GM18873 (cell line): ENCODE data around the gene CRTAC1.

Experiments used
- ATAC-seq: cut with Tn5 transposase; IDR thresholded peaks from one replicate; pipeline ENCODE4 v1.9.1; 2021; ENCODE audit warnings: mild to moderate bottlenecking, moderate library complexity, moderate number of reproducible peaks; ENCODE audit not compliant: unreplicated experiment, low FRiP score

Gene CRTAC1, protein sequence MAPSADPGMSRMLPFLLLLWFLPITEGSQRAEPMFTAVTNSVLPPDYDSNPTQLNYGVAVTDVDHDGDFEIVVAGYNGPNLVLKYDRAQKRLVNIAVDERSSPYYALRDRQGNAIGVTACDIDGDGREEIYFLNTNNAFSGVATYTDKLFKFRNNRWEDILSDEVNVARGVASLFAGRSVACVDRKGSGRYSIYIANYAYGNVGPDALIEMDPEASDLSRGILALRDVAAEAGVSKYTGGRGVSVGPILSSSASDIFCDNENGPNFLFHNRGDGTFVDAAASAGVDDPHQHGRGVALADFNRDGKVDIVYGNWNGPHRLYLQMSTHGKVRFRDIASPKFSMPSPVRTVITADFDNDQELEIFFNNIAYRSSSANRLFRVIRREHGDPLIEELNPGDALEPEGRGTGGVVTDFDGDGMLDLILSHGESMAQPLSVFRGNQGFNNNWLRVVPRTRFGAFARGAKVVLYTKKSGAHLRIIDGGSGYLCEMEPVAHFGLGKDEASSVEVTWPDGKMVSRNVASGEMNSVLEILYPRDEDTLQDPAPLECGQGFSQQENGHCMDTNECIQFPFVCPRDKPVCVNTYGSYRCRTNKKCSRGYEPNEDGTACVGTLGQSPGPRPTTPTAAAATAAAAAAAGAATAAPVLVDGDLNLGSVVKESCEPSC

DNA sequence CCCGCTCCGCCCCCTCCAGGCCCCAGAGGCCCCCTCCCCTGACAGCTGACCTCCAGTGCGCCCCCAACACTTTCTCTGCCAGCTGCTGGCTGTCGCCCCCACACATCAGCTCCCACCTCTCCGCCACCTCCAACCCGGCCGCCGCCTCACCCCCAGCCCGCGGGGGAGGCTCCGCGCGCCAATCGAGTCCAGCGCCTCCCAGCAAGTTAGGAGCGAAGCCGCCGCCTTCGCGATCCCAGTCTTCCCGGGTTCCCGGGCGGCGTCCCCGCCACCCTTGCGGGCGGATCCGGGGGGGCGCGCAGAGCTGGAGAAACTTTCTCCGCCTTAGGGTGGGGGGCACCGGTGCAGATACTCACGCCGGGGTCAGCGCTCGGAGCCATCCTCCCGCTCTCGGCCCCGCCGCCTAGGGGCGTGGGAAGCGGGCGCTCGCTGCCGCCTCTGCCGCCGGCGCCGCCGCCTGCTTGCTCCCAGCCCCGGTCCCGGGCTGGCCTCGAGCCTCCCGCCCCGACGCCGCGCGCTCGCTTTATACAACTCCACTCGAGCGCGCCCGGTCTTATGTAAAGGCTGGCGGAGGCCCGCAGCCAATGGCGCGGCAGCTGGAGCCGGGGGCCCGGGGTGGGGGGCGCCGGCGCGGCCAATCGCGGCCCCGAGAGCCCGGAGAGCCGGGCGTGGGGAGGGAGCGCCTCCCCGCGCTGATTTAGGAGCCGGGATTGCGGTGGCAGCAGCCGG is at the start of gene CRTAC1:
Gene CRTAC1 (minus strand): TSS at position 529 of the 729 bp plus-strand sequence. CDS start 149 bp downstream, at position 380.
- ATAC-seq, result no peak

DNA sequence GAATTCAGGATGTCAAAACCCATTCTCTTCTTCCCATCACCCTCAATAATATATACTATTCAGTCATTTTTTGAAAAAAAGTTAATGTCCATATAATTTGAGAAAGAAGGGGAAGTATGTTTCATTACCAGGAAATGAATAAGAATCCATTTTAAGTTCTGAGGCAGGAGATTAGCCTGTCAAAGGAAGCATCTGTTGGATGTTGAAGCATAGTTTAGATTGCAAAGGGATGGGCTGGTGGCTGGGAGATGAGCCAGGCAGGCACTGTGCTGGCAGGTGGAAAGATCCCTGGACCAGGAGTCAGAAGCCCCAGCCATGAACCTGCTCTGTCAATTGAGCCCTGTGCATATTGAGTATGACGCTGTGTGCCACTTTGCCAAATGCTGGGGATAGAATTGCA is 48.4 kb upstream of the CRTAC1 start:
- no peak for ATAC-seq

DNA sequence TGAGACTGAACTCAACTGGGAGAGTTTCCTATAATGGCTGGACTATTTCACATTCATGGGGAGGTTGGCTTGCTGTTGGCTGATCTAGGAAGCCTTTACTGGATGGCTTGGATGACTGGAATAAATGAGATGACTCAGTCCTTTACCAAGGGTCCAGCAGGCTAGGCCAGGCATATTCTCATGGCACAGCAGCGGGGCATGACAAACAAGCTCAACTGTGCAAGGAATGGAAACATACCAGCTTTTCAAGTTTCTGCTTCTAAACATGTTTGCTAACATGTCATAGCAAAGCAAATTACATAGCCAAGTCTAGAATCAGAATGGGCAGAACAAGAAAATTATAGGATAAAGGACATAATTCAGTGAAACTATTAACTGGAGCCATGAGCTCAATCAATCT is 46.8 kb upstream of the CRTAC1 start:
- ATAC-seq, result no peak

DNA sequence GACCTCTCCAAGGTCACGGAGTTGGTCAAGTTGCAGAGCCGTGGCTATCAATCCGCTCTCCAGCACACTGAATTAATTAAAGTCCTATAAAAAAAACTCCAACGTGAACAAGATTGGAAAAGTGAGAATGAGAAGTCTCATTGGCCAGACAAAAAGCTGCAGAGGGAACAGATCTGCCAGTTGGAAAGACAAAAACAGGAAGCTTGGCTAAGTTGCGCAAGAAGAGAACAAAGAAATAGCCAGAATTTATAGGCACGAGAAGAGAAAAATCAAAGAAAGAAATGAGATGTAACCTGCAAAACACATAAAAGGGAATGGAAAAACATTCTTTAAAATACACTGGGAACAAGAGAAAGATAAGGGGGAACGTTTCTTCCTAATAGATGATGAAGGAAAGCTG is 45.7 kb upstream of the CRTAC1 start:
- no peak for ATAC-seq

DNA sequence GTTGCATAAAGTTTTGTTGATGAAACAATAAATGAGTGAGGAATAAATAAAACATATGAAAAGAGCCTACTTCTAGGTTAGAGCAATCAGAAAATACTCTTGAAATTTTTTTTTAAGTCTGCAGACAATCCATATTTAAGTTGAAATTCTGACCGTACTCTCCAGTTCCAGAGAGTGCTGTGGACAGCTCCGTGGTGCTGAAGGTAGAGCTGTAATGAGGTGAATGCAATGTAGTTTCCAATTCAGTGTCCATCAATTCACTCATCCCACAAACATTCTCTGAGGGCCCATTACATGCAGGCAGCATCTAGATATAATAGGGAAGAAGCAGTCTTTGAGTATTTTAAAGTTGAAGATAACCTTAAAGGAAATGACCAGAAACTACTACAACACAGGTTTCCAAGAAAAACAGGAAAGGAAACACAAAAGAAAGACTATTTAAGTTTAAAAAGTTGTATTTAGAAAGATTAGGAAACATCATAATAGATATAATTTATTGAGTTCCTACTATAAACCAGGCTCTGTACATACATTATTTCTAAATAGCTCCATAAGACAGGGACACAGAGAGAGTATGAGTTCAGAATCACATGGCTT is 44.0 kb upstream of the CRTAC1 start:
- no peak for ATAC-seq

DNA sequence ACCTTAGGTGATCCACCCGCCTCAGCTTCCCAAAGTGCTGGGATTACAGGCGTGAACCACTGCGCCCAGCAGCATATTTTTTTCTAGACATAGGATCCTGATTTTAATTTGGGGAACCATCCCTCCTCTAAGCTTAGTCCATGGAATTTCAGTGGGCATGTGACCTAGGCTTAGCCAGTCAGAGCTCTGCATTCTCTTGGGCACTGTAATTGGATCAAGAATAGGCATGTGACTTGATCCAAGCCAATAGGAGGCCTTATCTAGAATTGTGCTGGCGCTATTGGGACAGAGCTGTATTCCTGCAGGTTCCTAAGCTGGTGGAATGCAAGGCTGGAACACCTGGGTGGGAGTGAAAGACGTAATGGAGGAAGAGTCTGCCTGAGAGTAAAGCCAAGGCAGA is 36.7 kb upstream of the CRTAC1 start:
- ATAC-seq, result no peak

DNA sequence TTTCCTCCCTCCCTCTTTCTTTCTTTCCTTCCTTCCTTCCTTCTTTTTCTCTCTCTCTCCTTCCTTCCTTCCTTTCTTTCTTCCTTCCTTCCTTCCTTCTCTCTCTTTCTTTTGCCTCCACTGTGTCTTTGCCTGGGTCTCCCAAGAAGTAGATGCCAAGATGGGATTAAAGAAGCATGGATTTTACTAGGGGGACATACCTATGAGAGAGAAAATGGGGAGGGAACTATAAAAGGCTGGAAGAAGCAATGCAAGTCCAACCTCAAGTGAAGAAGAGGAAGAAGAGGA is 33.3 kb upstream of the CRTAC1 start:
- no peak for ATAC-seq

DNA sequence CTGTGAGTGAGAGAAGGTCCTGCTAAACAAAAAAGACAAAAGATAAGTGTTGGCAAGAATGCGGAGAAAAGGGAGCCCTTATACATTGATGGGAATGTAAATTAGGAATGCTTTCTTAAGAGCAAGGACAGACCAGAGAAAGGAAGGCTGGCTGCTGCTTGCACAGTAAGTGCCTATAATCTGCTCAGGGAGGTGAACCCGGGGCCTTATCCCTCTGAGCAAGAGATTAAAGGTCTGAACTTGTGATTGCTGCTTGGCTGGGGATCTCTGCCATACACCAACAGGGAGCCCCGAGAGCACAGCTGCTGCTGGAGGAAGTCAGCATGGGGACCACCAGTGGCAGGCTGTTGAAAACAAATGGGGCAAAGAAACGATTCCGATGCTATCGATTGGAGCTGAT is 32.0 kb upstream of the CRTAC1 start:
- no peak for ATAC-seq

DNA sequence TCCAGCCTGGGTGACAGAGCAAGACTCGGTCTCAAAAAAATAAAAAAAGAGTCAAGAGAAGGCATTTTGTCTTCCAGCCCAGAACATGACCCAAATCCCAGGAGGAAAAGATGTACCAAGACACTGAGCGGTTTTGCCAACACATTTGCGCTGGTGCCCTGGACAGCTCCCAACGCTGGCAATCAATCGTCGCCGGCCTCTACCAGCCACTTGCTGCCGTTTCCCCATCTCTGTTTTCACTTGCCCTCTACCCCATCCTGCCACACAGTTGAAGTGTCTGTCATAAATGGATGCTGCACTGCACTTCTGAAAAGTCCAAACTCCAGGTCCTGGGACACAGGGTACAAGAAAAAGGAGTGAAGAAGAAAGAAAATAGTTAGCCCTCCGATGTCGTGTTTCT is 29.7 kb upstream of the CRTAC1 start:
- ATAC-seq, result no peak

DNA sequence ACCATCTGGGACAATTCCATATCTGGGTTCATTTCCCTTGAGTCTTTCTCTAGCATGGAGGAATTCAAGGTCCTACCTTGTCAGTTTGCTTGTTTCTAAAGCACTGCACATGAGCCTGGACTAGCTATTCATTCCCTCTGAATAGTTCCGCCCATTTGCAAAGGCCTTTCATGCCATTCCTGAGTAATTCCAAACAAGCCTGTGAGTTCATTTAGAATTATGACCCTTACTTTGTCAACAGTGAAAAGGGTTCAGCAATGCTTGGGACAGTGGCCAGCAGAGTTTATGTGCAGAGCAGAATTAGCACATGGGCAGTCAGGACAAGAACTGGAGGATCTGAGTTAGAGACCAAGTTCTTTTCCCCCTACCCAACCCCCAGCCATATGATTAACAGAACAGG is 27.9 kb upstream of the CRTAC1 start:
- ATAC-seq, result no peak

DNA sequence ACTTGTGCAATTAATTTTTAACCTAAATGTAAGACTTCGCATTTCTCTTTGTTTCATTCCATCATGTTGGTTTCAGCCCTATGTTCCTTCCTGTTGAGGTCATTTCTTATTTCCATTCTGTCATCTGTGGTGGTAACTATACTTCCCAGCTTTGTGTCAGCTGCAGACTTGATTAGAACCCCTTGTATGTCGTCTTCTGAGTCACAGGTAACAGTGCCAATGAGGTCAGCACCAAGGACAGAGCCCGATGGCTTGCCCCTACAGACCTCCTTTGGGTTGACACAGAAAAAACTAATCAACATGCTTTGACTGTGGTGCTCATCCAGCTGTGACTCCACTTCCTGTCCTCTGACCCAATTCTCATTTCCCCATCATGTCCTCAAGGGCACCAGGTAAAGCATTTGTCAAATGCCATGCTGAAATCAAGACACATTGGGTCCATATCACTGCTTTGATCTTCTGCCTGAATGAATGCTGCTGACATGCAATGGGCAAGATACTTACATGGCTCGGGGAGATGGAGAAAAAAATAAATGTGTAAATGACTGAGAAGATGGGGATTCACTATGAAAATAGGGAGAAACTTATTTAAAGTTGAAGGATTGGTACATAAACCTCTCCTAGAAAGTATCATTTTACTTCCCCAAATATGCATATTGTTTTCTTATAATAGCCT is 25.6 kb upstream of the CRTAC1 start:
- no peak for ATAC-seq

DNA sequence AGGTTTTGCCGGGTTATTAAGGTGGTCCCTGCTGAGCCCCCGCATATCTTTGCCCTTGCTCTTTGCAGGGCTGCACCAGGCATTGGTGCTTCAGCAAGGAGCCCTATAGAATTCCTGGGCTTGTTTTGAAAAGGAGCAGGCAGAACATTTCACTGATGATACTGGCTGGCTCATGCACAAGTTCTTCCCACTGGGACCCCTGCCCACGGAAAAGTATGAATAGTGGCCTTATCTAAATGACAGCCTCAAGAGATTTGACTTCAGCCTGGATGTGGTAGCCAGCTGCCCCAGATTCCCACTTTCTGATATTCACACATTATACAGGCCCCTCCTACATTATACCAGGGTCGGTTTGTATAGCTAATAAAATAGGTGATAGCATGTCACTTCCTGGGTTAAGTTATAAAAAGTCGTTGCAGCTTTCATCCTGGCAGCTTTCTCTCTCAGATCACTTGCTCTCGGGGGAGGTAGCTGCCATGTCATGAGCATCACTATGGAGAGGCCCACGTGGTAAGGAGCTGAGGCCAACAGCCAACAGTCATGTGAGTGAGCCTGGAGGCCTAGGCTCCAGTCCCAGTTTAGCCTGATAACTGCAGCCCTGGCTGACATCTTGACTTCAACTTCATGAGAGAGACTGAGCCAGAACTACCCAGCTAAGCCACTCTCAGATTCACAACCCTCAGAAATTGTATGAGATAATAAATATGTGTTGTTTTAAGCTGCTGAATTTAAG is 16.8 kb upstream of the CRTAC1 start:
- no peak for ATAC-seq

DNA sequence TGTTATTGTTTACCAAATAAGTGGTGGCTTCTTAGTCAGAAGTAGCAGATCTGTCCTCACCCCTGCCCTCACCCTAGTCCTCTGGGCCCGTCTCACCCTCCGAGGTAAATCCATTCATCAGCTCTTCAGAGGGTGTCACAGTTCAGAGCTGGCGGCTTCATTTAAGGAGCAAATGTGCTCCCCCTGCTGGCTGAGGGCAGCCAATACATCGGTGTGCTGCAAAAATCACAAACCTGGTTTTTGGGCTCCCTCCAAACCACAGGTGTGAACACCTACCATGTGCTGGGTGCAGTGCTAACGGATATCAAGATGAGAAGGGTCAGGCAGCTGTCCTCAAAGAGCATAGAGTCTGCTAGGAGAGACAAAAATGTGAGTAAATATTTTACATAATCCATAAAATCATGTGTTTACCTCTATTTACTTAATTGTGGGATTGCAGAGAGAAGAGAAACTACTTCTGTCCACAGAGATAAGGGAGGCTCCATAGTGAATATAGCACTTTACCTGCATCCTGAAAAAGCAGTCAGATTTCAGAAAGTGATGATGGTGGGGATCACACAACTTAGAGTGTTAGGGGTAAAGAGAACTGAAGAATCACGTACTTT is 15.5 kb upstream of the CRTAC1 start:
- ATAC-seq, result no peak

DNA sequence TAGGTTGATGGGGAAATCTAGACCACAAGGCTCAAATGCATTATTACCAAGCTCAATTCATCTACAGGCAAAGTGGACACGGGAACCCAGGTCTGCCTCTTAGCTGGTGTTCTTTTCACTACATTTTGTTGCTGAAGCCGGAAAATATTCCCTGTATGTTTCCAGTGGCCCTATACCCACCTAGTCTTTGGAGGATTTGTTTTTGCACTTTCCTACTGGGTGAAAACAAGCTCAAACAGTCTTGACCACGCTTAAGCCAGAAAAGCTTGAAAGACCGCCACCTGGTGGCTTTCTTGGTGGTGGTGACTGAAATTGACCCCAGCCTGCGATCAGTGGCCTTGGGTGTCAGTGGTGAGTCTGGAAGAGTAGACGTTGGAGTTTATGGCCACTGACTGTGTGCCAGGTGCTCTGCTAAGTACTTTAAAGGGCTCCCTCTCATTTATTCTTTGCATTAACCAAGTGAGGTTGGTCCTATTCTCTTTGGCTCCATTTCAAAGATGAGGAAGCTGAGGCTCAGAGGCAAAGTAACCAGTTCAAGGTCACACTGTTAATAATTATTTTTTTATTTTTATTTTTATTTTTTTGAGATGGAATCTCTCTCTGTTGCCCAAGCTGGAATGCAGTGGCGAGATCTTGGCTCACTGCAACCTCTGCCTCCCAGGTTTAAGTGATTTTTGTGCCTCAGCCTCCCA is 11.1 kb upstream of the CRTAC1 start:
- no peak for ATAC-seq

DNA sequence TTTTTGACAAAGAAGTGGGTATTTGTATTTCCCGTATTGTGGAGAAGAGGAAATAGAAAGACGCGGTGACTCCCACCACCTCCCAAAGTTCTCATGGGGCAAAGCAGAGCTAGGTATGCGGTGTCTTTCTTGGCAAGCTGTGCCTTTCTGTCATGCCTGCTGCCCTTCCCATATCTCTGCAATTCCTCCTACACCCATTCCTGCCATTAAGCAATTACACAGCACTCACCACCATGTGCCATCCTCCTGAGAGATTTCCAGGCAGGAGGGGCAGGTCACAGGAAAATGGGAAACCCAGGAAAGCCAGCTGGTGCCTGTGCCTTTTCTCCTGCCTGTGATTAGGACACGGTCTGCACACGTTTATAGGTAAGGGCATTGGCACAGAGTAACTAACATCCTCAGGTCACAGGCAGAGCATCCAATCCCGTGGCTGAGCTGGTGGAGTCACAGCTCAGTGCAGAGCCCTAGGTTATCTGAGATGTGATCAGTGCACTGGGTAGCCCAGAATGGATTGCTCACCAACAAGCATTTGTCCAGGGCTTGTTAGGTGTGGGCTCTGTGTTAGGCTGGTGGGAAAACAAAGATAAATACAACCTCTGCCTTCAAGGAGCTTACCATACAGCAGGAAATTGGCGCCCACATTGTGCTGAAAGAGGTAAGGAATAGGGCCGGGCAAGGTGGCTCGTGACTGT is 9.4 kb upstream of the CRTAC1 start:
- no peak for ATAC-seq

DNA sequence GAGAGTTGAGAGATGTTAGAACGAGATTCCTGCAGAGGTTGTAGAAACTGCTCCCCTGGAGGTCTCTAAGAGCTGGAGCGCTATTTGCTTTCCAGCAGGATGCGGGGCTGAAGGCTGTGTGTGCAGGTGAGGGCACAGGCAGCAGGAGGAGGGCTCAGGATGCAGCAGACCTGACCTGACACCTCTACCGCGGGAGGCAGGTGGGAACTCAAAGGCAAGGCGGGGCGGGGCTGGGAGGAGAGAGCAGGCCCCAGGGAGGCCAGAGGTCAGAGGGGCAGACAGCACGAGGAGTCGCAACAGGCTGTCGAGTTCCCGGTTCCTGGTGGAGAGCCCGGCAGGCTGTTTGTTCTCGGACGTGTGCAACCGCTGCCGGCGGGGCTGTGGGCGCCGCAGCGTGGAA is 7.9 kb upstream of the CRTAC1 start:
- no peak for ATAC-seq

DNA sequence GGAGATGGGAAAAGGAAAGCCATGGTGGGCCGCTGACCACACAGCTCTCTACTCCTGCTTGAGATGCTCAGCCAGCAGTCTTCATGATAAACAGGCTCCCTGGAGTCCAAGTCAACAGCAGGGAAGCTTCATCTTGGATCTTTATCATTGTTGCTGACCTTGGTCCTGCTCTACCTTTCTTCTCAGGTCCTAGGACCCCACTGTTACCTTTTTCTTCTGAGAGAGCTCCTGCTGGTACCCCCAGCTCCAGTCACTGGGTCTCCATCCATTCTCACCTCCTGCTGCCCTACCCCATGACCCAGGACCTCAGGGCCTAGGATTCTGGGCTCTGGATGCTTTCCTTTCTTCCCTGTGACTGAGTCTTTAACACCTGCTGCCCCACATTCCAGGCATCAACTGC is 5.2 kb upstream of the CRTAC1 start:
- no peak for ATAC-seq

DNA sequence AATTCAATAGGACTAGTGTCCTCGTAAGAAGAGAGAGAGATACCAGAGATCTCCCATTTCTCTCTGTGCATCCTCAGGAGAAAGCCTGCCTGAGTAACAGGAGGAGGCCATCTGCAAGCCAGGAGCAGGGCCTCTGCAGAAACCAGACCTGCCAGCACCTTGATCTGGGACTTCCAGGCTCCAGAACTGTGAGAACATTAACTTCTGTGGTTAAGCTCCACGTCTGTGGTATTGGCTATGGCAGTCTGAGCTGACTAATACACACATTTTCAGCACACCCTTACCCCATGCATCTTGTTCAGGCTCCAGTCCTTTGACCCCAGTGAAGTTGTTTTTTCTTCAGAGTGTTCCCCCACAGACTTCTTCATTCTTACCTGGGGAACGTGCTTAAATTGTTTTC is 3.1 kb upstream of the CRTAC1 start:
- no peak for ATAC-seq

DNA sequence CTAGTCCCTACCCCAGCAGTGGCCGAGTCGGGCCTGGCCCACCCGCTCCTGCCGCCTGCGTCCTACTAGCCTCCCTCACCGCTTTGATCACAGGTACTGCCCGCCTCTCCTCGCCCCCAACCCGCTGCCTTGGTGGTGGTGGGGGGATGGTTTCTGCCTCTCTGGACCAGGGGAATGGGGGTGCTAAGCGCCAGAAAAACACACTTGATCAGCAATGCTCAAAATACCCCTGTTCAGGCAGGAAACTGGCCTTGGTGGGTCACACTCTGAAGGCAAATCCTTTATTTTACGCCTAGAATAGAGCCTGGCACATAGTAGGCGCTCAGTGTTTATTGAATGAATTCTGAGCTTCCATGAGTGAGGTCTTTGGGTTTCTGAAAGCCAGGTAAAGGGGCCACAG is 1.0 kb upstream of the CRTAC1 start:
- ATAC-seq, result no peak
